Spleen (tissue), 11 donors: ENCODE data around the gene QPCT. TPM values are rescaled to one million over a fixed set of nuclear protein-coding genes. Genes with fewer than 3 reads are reported as not detected.

Experiments
- DNase-seq: peaks from one replicate; pipeline ENCODE4 v3.0.0-alpha.2; 2020
- H3K27ac ChIP-seq, 8 donors: fragments of 200-600 bp; sonication (generic) in 7 of 8; 1 replicate in 4 of 8; 2 replicates in 4 of 8; pipeline versions ENCODE4 v1.5.0 to v1.8.0; 2016 to 2021; ENCODE audit warnings: inconsistent platforms in 4 of 8, mild to moderate bottlenecking in 4 of 8, moderate library complexity in 1 of 8
- H3K27me3 ChIP-seq, 7 donors: fragments of 200-600 bp; sonication (generic) in 6 of 7; replicated peaks in 1 of 7; 1 replicate in 4 of 7; 2 replicates in 3 of 7; pipeline versions ENCODE4 v1.5.0 to v1.8.0; 2016 to 2021; ENCODE audit warnings: inconsistent platforms in 3 of 7, mild to moderate bottlenecking in 1 of 7
- H3K36me3 ChIP-seq, 6 donors: fragments of 200-600 bp; sonication (generic) in 5 of 6; 1 replicate in 4 of 6; 2 replicates in 2 of 6; pipeline versions ENCODE4 v1.5.0 to v1.8.0; 2016 to 2021; ENCODE audit warnings: inconsistent platforms in 2 of 6
- H3K4me1 ChIP-seq, 6 donors: fragments of 200-600 bp; sonication (generic) in 5 of 6; 1 replicate in 3 of 6; 2 replicates in 3 of 6; pipeline versions ENCODE4 v1.5.0 to v1.8.0; 2016 to 2021; ENCODE audit warnings: inconsistent platforms in 3 of 6
- H3K4me3 ChIP-seq, 8 donors: fragments of 200-600 bp; sonication (generic) in 7 of 8; 1 replicate in 4 of 8; 2 replicates in 4 of 8; pipeline versions ENCODE4 v1.5.0 to v1.8.0; 2016 to 2021; ENCODE audit warnings: inconsistent platforms in 4 of 8, mild to moderate bottlenecking in 4 of 8, moderate library complexity in 2 of 8
- H3K9me3 ChIP-seq, 8 donors: fragments of 200-600 bp; sonication (generic) in 7 of 8; 1 replicate in 4 of 8; 2 replicates in 4 of 8; pipeline versions ENCODE4 v1.5.0 to v1.8.0; 2016 to 2021; ENCODE audit warnings: inconsistent platforms in 4 of 8
- CTCF ChIP-seq, 11 experiments: fragments of 200-600 bp in 7 of 11; fragments of 450-650 bp in 4 of 11; sonication (generic) in 4 of 11; IDR thresholded peaks in 8 of 11; conservative IDR thresholded peaks in 3 of 11; 1 replicate in 7 of 11; 2 replicates in 4 of 11; pipeline versions ENCODE4 v1.4.0 to v1.8.0; 2016 to 2021; ENCODE audit warnings: antibody characterized with exemption in 11 of 11, inconsistent platforms in 4 of 11, mild to moderate bottlenecking in 1 of 11
- POLR2A ChIP-seq, 3 donors: fragments of 450-650 bp; IDR thresholded peaks; one replicate each; pipeline ENCODE4 v1.5.1; 2017; ENCODE audit warnings: antibody characterized with exemption in 3 of 3, mild to moderate bottlenecking in 1 of 3
- POLR2AphosphoS5 ChIP-seq, 3 donors: sonication (generic); formaldehyde crosslinking; IDR thresholded peaks; one replicate each; pipeline ENCODE4 v1.5.1; 2017; ENCODE audit warnings: antibody characterized with exemption in 3 of 3
- WGBS, 5 donors: extraction: QIAGEN DNeasy Blood & Tissue Kit in 3 of 5; methylation state at CpG; one replicate each; pipeline versions ENCODE4 v1.1.5 to v1.1.7; 2013 to 2018; 5-methylcytosine and 5-hydroxymethylcytosine counted together
- intact Hi-C: fragments of 100-400 bp; cut with DNase I; formaldehyde crosslinking; loops from one replicate; pipeline ENCODE4 v1.15.0; 2023; ENCODE audit warnings: low total_unique reads
- polyA plus RNA-seq, 3 donors: library from polyadenylated mRNA; stranded (reverse); fragments of 200-250 nt; gene quantifications; one replicate each; pipeline ENCODE4 v1.2.1, GENCODE V29; 2013
- total RNA-seq, 7 donors: library from RNA; depleted of rRNA in 3 of 7; stranded (reverse); fragments of >200 nt in 3 of 7; fragmentation: NEBNext Ultra II Directional in 4 of 7; extraction: Animal tissue kit (Norgen Biotek cat#: 25700) in 4 of 7; gene quantifications; one replicate each; pipeline versions ENCODE4 v1.1.0 to v1.2.1, GENCODE V29; 2016 to 2021
- donor health status: healthy with polysubstance abuse.
- donor health status: DM: no; HTN: no; CAD: no; lungs with moderate emphysema.
- donor health status: DM: no; HTN: no; CAD: no.
- donor health status: Bipolar disorder and iron deficiency.
- donor health status: healthy.
- donor health status: DM: no; HTN: no; CAD: no.
- donor health status: DM: yes; HTN: yes; CAD: no.

QPCT gene
- total and polyA plus RNA-seq, 10 donors = 4.2 to 46.0 (median 19.4) TPM

GRCh38 chr2:37323176-37323780 is 21.2 kb upstream of the QPCT start:
- Histone ChIP-seq H3K27ac (peak overlapping the region; percentile 90 to 97 (median 94)), H3K4me3 (peak overlapping the region; percentile 47 to 87 (median 78)), H3K9me3 (no peaks in the 10 kb centered on the region), H3K27me3 (no peaks in the 10 kb centered on the region), H3K36me3 (no peaks in the 10 kb centered on the region), H3K4me1 (peaks cover 36 to 85% (median 67%) of the 10 kb centered on the region in 6 donors)
- intact Hi-C loops = no loop called here
- DNase-seq = no peak
- WGBS, 5 donors = 17 to 36% (median 18%) methylated on average over 13 of the region's 13 CpGs
- no peak for TF ChIP-seq POLR2AphosphoS5 (IDR thresholded peaks at IDR 0.05)
- peak in 1 of 3 donors; percentile 9 for TF ChIP-seq POLR2A (IDR thresholded peaks at IDR 0.05)

- Histone ChIP-seq H3K36me3 (no peaks in the 10 kb centered on the region), H3K4me3 (peak overlapping the region; percentile 47 to 87 (median 78)), H3K27me3 (no peaks in the 10 kb centered on the region), H3K4me1 (peaks cover 32 to 78% (median 60%) of the 10 kb centered on the region in 6 donors), H3K9me3 (no peaks in the 10 kb centered on the region), H3K27ac (peak overlapping the region; percentile 90 to 97 (median 94))
- intact Hi-C loops = no loop called here
- 0 to 6% (median 1%) methylated on average over 24 to 61 of the region's 61 CpGs for WGBS, 5 donors
- no peak for TF ChIP-seq CTCF (IDR thresholded peaks at IDR 0.05 in 8 of 11, conservative IDR thresholded peaks at IDR 0.05 in 3 of 11)
- no peak for TF ChIP-seq POLR2A (IDR thresholded peaks at IDR 0.05)
- peak in 2 of 3 donors; percentile 45 to 59 for TF ChIP-seq POLR2AphosphoS5 (IDR thresholded peaks at IDR 0.05)
- DNase-seq = peak; percentile 84
Measured at GRCh38 chr2:37323781-37324535, 20.5 kb upstream of the QPCT start.

- intact Hi-C loops = no loop called here
- TF ChIP-seq POLR2AphosphoS5 (IDR thresholded peaks at IDR 0.05) = peak; percentile 89 to 93 (median 92)
- no peak for TF ChIP-seq CTCF (IDR thresholded peaks at IDR 0.05 in 8 of 11, conservative IDR thresholded peaks at IDR 0.05 in 3 of 11)
- TF ChIP-seq POLR2A (IDR thresholded peaks at IDR 0.05) = peak in 1 of 3 donors; percentile 82
- Histone ChIP-seq H3K27me3 (peaks cover 0 to 4% (median 0%) of the 10 kb centered on the region in 7 donors), H3K27ac (peak overlapping the region; percentile 90 to 97 (median 94)), H3K9me3 (no peaks in the 10 kb centered on the region), H3K4me1 (peaks cover 27 to 73% (median 55%) of the 10 kb centered on the region in 6 donors), H3K4me3 (peak overlapping the region; percentile 47 to 87 (median 78)), H3K36me3 (no peaks in the 10 kb centered on the region)
- peak; percentile 96 for DNase-seq
- WGBS, 5 donors = 0 to 1% (median 0%) methylated on average over 7 to 33 of the region's 33 CpGs; no CpG with 5 or more reads in 1 of the 5 donors
Measured at GRCh38 chr2:37324536-37324785, 20.0 kb upstream of the QPCT start.

- intact Hi-C loops = no loop called here
- Histone ChIP-seq H3K27me3 (peaks cover 0 to 9% (median 0%) of the 10 kb centered on the region in 7 donors), H3K36me3 (no peaks in the 10 kb centered on the region), H3K27ac (peak within 1 kb of the TSS; percentile 90 to 97 (median 94)), H3K4me3 (peak within 1 kb of the TSS; percentile 47 to 87 (median 78)), H3K4me1 (peaks cover 23 to 68% (median 50%) of the 10 kb centered on the region in 6 donors), H3K9me3 (no peaks in the 10 kb centered on the region)
- WGBS, 5 donors = 2 to 5% (median 3%) methylated on average over 12 to 79 of the region's 79 CpGs
- TF ChIP-seq CTCF (IDR thresholded peaks at IDR 0.05 in 8 of 11, conservative IDR thresholded peaks at IDR 0.05 in 3 of 11) = no peak
- no peak for TF ChIP-seq POLR2A (IDR thresholded peaks at IDR 0.05)
- TF ChIP-seq POLR2AphosphoS5 (IDR thresholded peaks at IDR 0.05) = peak; percentile 66 to 83 (median 82)
- DNase-seq = no peak
Measured at GRCh38 chr2:37324786-37325624, 19.4 kb upstream of the QPCT start, which contains the start of gene PRKD3. PRKD3 (minus strand) TSS chr2:37324833; CDS start chr2:37316524, 8,309 bp downstream.
